HEK293 (cell line): ENCODE results near the gene PABPC3.

Experiments
- ATF2 ChIP-seq: fragments of 450-650 bp; formaldehyde crosslinking; IDR thresholded peaks from 2 replicates; pipeline ENCODE4 v1.5.1; 2016; ENCODE audit warnings: missing biosample characterization, missing genetic modification characterization, low read depth
- CTCF ChIP-seq: fragments of 450-650 bp; formaldehyde crosslinking; IDR thresholded peaks from 2 replicates; pipeline ENCODE4 v1.5.1; 2016; ENCODE audit warnings: missing biosample characterization, missing genetic modification characterization
- KLF16 ChIP-seq: fragments of 450-650 bp; formaldehyde crosslinking; IDR thresholded peaks from 2 replicates; pipeline ENCODE4 v1.5.1; 2017; ENCODE audit warnings: missing biosample characterization, missing genetic modification characterization
- RBAK ChIP-seq: fragments of 450-650 bp; formaldehyde crosslinking; IDR thresholded peaks from 2 replicates; pipeline ENCODE4 v1.5.1; 2016; ENCODE audit warnings: missing biosample characterization, missing genetic modification characterization
- ZBTB17 ChIP-seq: fragments of 450-650 bp; formaldehyde crosslinking; IDR thresholded peaks from 2 replicates; pipeline ENCODE4 v1.5.1; 2016; ENCODE audit warnings: missing biosample characterization, missing genetic modification characterization
- ZBTB8A ChIP-seq: fragments of 450-650 bp; formaldehyde crosslinking; IDR thresholded peaks from 2 replicates; pipeline ENCODE4 v1.5.1; 2016; ENCODE audit warnings: missing biosample characterization, missing genetic modification characterization
- ZFP69B ChIP-seq: fragments of 450-650 bp; formaldehyde crosslinking; IDR thresholded peaks from 2 replicates; pipeline ENCODE4 v1.5.1; 2016; ENCODE audit warnings: missing biosample characterization, missing genetic modification characterization
- ZIC2 ChIP-seq: fragments of 450-650 bp; formaldehyde crosslinking; IDR thresholded peaks from 2 replicates; pipeline ENCODE4 v1.5.1; 2016; ENCODE audit warnings: missing biosample characterization, missing genetic modification characterization
- ZNF248 ChIP-seq: fragments of 450-650 bp; formaldehyde crosslinking; IDR thresholded peaks from 2 replicates; pipeline ENCODE4 v1.5.1; 2017; ENCODE audit warnings: missing biosample characterization, missing genetic modification characterization
- ZNF274 ChIP-seq, 2 experiments: fragments of 200-500 bp in 1 of 2; fragments of 450-650 bp in 1 of 2; sonication (Bioruptor generic) in 1 of 2; formaldehyde crosslinking in 1 of 2; IDR thresholded peaks; 2 replicates each; pipeline versions ENCODE4 v1.5.1 to v1.6.1; 2014 to 2016; ENCODE audit warnings: borderline replicate concordance in 1 of 2, inconsistent platforms in 1 of 2, low read length in 1 of 2, missing biosample characterization in 1 of 2, missing genetic modification characterization in 1 of 2
- ZNF510 ChIP-seq: fragments of 450-650 bp; formaldehyde crosslinking; IDR thresholded peaks from 2 replicates; pipeline ENCODE4 v1.5.1; 2018; ENCODE audit warnings: mild to moderate bottlenecking, missing genetic modification characterization, missing biosample characterization; ENCODE audit not compliant: insufficient replicate concordance
- ZNF776 ChIP-seq: fragments of 450-650 bp; formaldehyde crosslinking; IDR thresholded peaks from 2 replicates; pipeline ENCODE4 v1.5.0; 2017; ENCODE audit warnings: missing biosample characterization, missing genetic modification characterization, borderline replicate concordance
- TF ChIP-seq, protein P1 (sequence below): fragments of 450-650 bp; formaldehyde crosslinking; IDR thresholded peaks from 2 replicates; pipeline ENCODE4 v1.5.1; 2016; ENCODE audit warnings: missing biosample characterization, missing genetic modification characterization
- TF ChIP-seq, protein P2 (sequence below): sonication (generic); formaldehyde crosslinking; IDR thresholded peaks from 2 replicates; pipeline ENCODE4 v1.8.1; 2022; ENCODE audit warnings: mild to moderate bottlenecking, moderate library complexity, missing genetic modification reagents

DNA sequence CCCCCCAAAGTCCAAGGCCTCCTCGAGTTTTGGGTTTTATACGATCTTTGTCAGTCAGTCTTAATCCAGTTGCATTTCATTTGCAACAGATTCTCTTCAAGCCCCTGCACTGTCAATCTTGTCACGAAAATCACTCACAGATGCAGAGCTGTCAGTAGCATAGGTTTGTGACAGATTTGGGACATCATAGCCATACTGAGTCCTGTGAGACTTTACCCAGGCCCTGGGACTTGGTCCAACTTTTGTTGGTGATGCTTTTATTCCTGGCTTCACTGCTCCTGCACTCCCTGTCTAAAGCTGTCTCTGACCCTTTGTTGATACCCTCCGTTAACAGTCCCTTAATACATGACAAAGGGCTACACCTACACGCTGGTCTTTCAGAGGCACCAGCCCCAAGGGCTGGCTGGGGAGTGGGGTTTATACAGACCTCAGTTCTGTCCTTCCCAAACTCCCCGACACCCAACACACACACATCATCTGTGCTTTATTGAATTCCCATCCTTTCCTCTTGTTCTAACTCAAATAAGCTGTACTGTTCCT lies 36.0 kb downstream of the PABPC3 start:
- TF ChIP-seq CTCF (tag by site-specific recombination) (no peak), ZNF776 (tag by site-specific recombination) (no peak), ATF2 (tag by site-specific recombination) (no peak), ZFP69B (tag by site-specific recombination) (no peak), ZIC2 (tag by site-specific recombination) (no peak), ZBTB17 (tag by site-specific recombination) (no peak), RBAK (tag by site-specific recombination) (no peak), ZBTB8A (tag by site-specific recombination) (no peak), ZNF510 (tag by site-specific recombination) (no peak), ZNF274 (IDR thresholded peaks at IDR 0.05; ENCODE audit: low read length) (no peak), ZNF274 (tag by site-specific recombination; IDR thresholded peaks at IDR 0.05; ENCODE audit: borderline replicate concordance) (no peak), KLF16 (tag by site-specific recombination) (no peak), ZNF248 (no peak)
- TF ChIP-seq, protein P1, sequence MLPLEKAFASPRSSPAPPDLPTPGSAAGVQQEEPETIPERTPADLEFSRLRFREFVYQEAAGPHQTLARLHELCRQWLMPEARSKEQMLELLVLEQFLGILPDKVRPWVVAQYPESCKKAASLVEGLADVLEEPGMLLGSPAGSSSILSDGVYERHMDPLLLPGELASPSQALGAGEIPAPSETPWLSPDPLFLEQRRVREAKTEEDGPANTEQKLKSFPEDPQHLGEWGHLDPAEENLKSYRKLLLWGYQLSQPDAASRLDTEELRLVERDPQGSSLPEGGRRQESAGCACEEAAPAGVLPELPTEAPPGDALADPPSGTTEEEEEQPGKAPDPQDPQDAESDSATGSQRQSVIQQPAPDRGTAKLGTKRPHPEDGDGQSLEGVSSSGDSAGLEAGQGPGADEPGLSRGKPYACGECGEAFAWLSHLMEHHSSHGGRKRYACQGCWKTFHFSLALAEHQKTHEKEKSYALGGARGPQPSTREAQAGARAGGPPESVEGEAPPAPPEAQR (tag by site-specific recombination): no peak
- TF ChIP-seq, protein P2, sequence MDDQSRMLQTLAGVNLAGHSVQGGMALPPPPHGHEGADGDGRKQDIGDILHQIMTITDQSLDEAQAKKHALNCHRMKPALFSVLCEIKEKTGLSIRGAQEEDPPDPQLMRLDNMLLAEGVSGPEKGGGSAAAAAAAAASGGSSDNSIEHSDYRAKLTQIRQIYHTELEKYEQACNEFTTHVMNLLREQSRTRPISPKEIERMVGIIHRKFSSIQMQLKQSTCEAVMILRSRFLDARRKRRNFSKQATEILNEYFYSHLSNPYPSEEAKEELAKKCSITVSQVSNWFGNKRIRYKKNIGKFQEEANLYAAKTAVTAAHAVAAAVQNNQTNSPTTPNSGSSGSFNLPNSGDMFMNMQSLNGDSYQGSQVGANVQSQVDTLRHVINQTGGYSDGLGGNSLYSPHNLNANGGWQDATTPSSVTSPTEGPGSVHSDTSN (CRISPR knock-in tag): no peak
